GM23338 (cell line): ENCODE results near the gene GALNT15. TPM values are rescaled to one million over a fixed set of nuclear protein-coding genes. Genes with fewer than 3 reads are reported as not detected.

Experiments used
- ATAC-seq: fragments of 200-7000 bp; cut with Tn5 transposase; 3 replicates; pipeline ENCODE4 v1.9.1; 2020
- DNase-seq: peaks from one replicate; pipeline ENCODE4 v3.0.0-alpha.2; 2015; ENCODE audit warnings: low spot score
- H2AFZ ChIP-seq: fragments of 200-600 bp; sonication (generic); 2 replicates; pipeline ENCODE4 v1.8.0; 2016; ENCODE audit warnings: antibody characterized with exemption, mild to moderate bottlenecking, moderate library complexity
- H3F3A ChIP-seq: fragments of 200-600 bp; sonication (generic); replicated peaks from 2 replicates; pipeline ENCODE4 v1.8.0; 2017; ENCODE audit warnings: antibody characterized with exemption, mixed run types, low read depth
- H3K27ac ChIP-seq: fragments of 200-600 bp; sonication (generic); 2 replicates; pipeline ENCODE4 v1.6.1; 2016; ENCODE audit warnings: low read depth
- H3K27me3 ChIP-seq: fragments of 200-600 bp; sonication (generic); 2 replicates; pipeline ENCODE4 v1.8.0; 2016; ENCODE audit warnings: mild to moderate bottlenecking, mixed run types, moderate library complexity; ENCODE audit not compliant: insufficient read depth
- H3K36me3 ChIP-seq: fragments of 200-600 bp; sonication (generic); 2 replicates; pipeline ENCODE4 v1.8.0; 2016; ENCODE audit warnings: mild to moderate bottlenecking; ENCODE audit not compliant: insufficient read depth
- H3K4me1 ChIP-seq: fragments of 200-600 bp; sonication (generic); 2 replicates; pipeline ENCODE4 v1.8.0; 2016; ENCODE audit warnings: mild to moderate bottlenecking, moderate library complexity; ENCODE audit not compliant: insufficient read depth
- H3K4me2 ChIP-seq: fragments of 200-600 bp; sonication (generic); 2 replicates; pipeline ENCODE4 v1.7.1; 2017; ENCODE audit warnings: mixed run types
- H3K4me3 ChIP-seq: fragments of 200-600 bp; sonication (generic); 2 replicates; pipeline ENCODE4 v1.6.1; 2016; ENCODE audit warnings: mixed run types
- H3K79me2 ChIP-seq: fragments of 200-600 bp; sonication (generic); replicated peaks from 2 replicates; pipeline ENCODE4 v1.8.0; 2017; ENCODE audit warnings: mild to moderate bottlenecking; ENCODE audit not compliant: insufficient read depth
- H3K9me2 ChIP-seq: fragments of 200-600 bp; sonication (generic); 2 replicates; pipeline ENCODE4 v1.8.0; 2017; ENCODE audit not compliant: insufficient read depth
- H4K20me1 ChIP-seq: fragments of 200-600 bp; sonication (generic); replicated peaks from 2 replicates; pipeline ENCODE4 v1.8.0; 2017; ENCODE audit warnings: mild to moderate bottlenecking; ENCODE audit not compliant: insufficient read depth
- H3K27ac Mint-ChIP-seq: 2 replicates; pipeline ENCODE4 v1.8.0; 2020; ENCODE audit warnings: inconsistent platforms, mild to moderate bottlenecking, moderate library complexity, mixed read lengths
- H3K27me3 Mint-ChIP-seq: 3 replicates; pipeline ENCODE4 v1.8.0; 2022; ENCODE audit warnings: low read depth, mild to moderate bottlenecking, moderate library complexity, mixed read lengths, inconsistent platforms; ENCODE audit not compliant: insufficient read depth, poor library complexity
- H3K36me3 Mint-ChIP-seq: 3 replicates; pipeline ENCODE4 v1.8.0; 2021; ENCODE audit warnings: low read depth, mild to moderate bottlenecking, inconsistent platforms, moderate library complexity, mixed read lengths
- H3K4me1 Mint-ChIP-seq: 3 replicates; pipeline ENCODE4 v1.8.0; 2020; ENCODE audit warnings: mild to moderate bottlenecking, inconsistent platforms, mixed read lengths
- H3K4me3 Mint-ChIP-seq: 3 replicates; pipeline ENCODE4 v1.8.0; 2021; ENCODE audit warnings: moderate library complexity, mild to moderate bottlenecking, inconsistent platforms, mixed read lengths
- H3K9me3 Mint-ChIP-seq: 3 replicates; pipeline ENCODE4 v1.8.0; 2020; ENCODE audit warnings: moderate library complexity, mild to moderate bottlenecking, inconsistent platforms, mixed read lengths
- POLR2AphosphoS5 ChIP-seq: IDR thresholded peaks from 2 replicates; pipeline ENCODE4 v1.6.1; 2016; ENCODE audit warnings: antibody characterized with exemption, low read depth
- REST ChIP-seq: IDR thresholded peaks from one replicate; pipeline ENCODE4 v1.6.1; 2018; ENCODE audit warnings: antibody characterized with exemption; ENCODE audit not compliant: unreplicated experiment
- STAT1 ChIP-seq: IDR thresholded peaks from one replicate; pipeline ENCODE4 v1.6.1; 2016; ENCODE audit warnings: antibody characterized with exemption; ENCODE audit not compliant: unreplicated experiment
- ZNF114 ChIP-seq: fragments of 250-450 bp; sonication (Bioruptor Pico); IDR thresholded peaks from 2 replicates; pipeline ENCODE4 v1.5.0; 2020; ENCODE audit warnings: mild to moderate bottlenecking, moderate library complexity
- ZNF331 ChIP-seq: fragments of 250-450 bp; sonication (Bioruptor Pico); IDR thresholded peaks from 2 replicates; pipeline ENCODE4 v1.5.0; 2020; ENCODE audit warnings: low read depth, mild to moderate bottlenecking, moderate library complexity
- ZNF462 ChIP-seq: fragments of 250-450 bp; sonication (Bioruptor Pico); IDR thresholded peaks from 2 replicates; pipeline ENCODE4 v1.5.0; 2020; ENCODE audit warnings: mild to moderate bottlenecking, moderate library complexity
- polyA plus RNA-seq: library from polyadenylated mRNA; unstranded; fragments of >200 nt; fragmentation: Nextera tagmentation; extraction: Ambion mirVana; gene quantifications from 2 replicates; pipeline ENCODE4 v1.2.1, GENCODE V29; 2016
- total RNA-seq: library from RNA; depleted of rRNA; stranded (reverse); fragments of >200 nt; shearing (Covaris generic); gene quantifications from 2 replicates; pipeline ENCODE4 v1.2.3, GENCODE V29; 2014
- TF ChIP-seq, protein P1 (sequence below): IDR thresholded peaks from 2 replicates; pipeline ENCODE4 v1.6.1; 2016; ENCODE audit warnings: antibody characterized with exemption

Gene GALNT15
- total and polyA plus RNA-seq, 2 experiments from 2014 or later, result 0.06 to 0.35 TPM

GRCh38 chr3:16203031-16203430 lies 28.6 kb downstream of the GALNT15 start:
- H2AFZ ChIP-seq, result peak overlapping the region; percentile 92; the same call in 1 of the 2 replicates
- Mint-ChIP-seq H3K4me1 (peaks cover 12% of the 10 kb centered on the region; the same call in 2 of the 3 replicates), H3K36me3 (no peaks in the 10 kb centered on the region; the same call in 2 of the 3 replicates), H3K9me3 (no peaks in the 10 kb centered on the region), H3K27ac (no peak overlapping the region), H3K4me3 (no peak overlapping the region), H3K27me3 (peaks cover 2% of the 10 kb centered on the region)
- DNase-seq (no peak), ATAC-seq (peak; percentile 36)
- H3K4me1 ChIP-seq, result peaks cover 5% of the 10 kb centered on the region
- H3K36me3 ChIP-seq, result no peaks in the 10 kb centered on the region
- no peaks in the 10 kb centered on the region for H3K79me2 ChIP-seq
- H3K27ac ChIP-seq, result no peak overlapping the region
- 0 out of 2 replicates have a peak, but pooled peaks cover 6% of the 10 kb centered on the region for H3K9me2 ChIP-seq
- no peaks in the 10 kb centered on the region for H3F3A ChIP-seq
- no peak overlapping the region for H3K4me2 ChIP-seq
- H4K20me1 ChIP-seq, result no peaks in the 10 kb centered on the region
- no peaks in the 10 kb centered on the region for H3K27me3 ChIP-seq
- TF ChIP-seq ZNF462 (CRISPR knock-in tag) (no peak), POLR2AphosphoS5 (no peak), ZNF331 (no peak), REST (no peak), ZNF114 (CRISPR knock-in tag) (no peak), STAT1 (no peak)
- TF ChIP-seq, protein P1, sequence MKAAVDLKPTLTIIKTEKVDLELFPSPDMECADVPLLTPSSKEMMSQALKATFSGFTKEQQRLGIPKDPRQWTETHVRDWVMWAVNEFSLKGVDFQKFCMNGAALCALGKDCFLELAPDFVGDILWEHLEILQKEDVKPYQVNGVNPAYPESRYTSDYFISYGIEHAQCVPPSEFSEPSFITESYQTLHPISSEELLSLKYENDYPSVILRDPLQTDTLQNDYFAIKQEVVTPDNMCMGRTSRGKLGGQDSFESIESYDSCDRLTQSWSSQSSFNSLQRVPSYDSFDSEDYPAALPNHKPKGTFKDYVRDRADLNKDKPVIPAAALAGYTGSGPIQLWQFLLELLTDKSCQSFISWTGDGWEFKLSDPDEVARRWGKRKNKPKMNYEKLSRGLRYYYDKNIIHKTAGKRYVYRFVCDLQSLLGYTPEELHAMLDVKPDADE, result no peak
- H3K4me3 ChIP-seq, result no peak overlapping the region
